Osteoblast (primary cell): ENCODE measurements around the gene CLN5. TPM values are rescaled to one million over a fixed set of nuclear protein-coding genes. Genes with fewer than 3 reads are reported as not detected.

ENCODE experiments used
- DNase-seq: peaks from one replicate; pipeline ENCODE4 v3.0.0; 2011; ENCODE audit warnings: low spot score, mixed read lengths; ENCODE audit not compliant: insufficient read length; ENCODE audit errors: missing footprints
- H2AFZ ChIP-seq: 2 replicates; pipeline ENCODE4 v1.6.0; 2011; ENCODE audit warnings: mild to moderate bottlenecking, low read length
- H3K27ac ChIP-seq: 2 replicates; pipeline ENCODE4 v1.5.1; 2011; ENCODE audit warnings: mild to moderate bottlenecking, low read depth, low read length, moderate library complexity
- H3K27me3 ChIP-seq: 2 replicates; pipeline ENCODE4 v1.6.0; 2012; ENCODE audit warnings: mild to moderate bottlenecking, control low read depth, inconsistent platforms, low read length, moderate library complexity; ENCODE audit not compliant: insufficient read depth
- H3K36me3 ChIP-seq: 2 replicates; pipeline ENCODE4 v1.5.1; 2011; ENCODE audit warnings: mild to moderate bottlenecking, low read length, control low read depth, moderate library complexity; ENCODE audit not compliant: insufficient read depth
- H3K4me1 ChIP-seq: 2 replicates; pipeline ENCODE4 v1.5.1; 2011; ENCODE audit warnings: mild to moderate bottlenecking, low read length, control low read depth, moderate library complexity; ENCODE audit not compliant: insufficient read depth
- H3K4me2 ChIP-seq: 2 replicates; pipeline ENCODE4 v1.6.0; 2011; ENCODE audit warnings: mild to moderate bottlenecking, low read length; ENCODE audit not compliant: insufficient read depth
- H3K4me3 ChIP-seq: fragments of 200-600 bp; sonication (generic); 3 replicates; pipeline ENCODE4 v1.5.1; 2012; ENCODE audit warnings: mild to moderate bottlenecking, low read length, inconsistent platforms; ENCODE audit not compliant: insufficient read depth
- H3K79me2 ChIP-seq: 2 replicates; pipeline ENCODE4 v1.6.0; 2012; ENCODE audit warnings: mild to moderate bottlenecking, low read length, control low read depth, inconsistent platforms; ENCODE audit not compliant: insufficient read depth
- H3K9me3 ChIP-seq: 2 replicates; pipeline ENCODE4 v1.5.1; 2011; ENCODE audit warnings: low read depth, low read length, control low read depth
- H4K20me1 ChIP-seq: 2 replicates; pipeline ENCODE4 v1.6.0; 2012; ENCODE audit warnings: mild to moderate bottlenecking, low read length, control low read depth; ENCODE audit not compliant: insufficient read depth
- CTCF ChIP-seq: IDR thresholded peaks from 2 replicates; pipeline ENCODE4 v1.5.1; 2011; ENCODE audit warnings: mild to moderate bottlenecking, low read depth, low read length, moderate library complexity; ENCODE audit errors: extremely low read depth
- total RNA-seq: library from RNA; depleted of rRNA; stranded (reverse); fragments of >200 nt; gene quantifications from 2 replicates; pipeline ENCODE4 v1.2.3, GENCODE V29; 2012

CLN5 gene
- total RNA-seq, 1 donor, result 42.0 TPM

GRCh38 chr13:76965759-76966421, 26.0 kb upstream of the CLN5 start:
- Histone ChIP-seq H3K36me3 (no peaks in the 10 kb centered on the region), H2AFZ (no peak overlapping the region), H3K27ac (no peak overlapping the region), H3K4me3 (no peak overlapping the region), H3K4me2 (no peak overlapping the region), H3K9me3 (no peaks in the 10 kb centered on the region), H4K20me1 (no peaks in the 10 kb centered on the region), H3K4me1 (peaks cover 11% of the 10 kb centered on the region), H3K27me3 (peaks cover 4% of the 10 kb centered on the region), H3K79me2 (no peaks in the 10 kb centered on the region)
- peak; percentile 63 for DNase-seq
- no peak for TF ChIP-seq CTCF

GRCh38 chr13:76967031-76967430, 24.9 kb upstream of the CLN5 start:
- Histone ChIP-seq H3K36me3 (no peaks in the 10 kb centered on the region), H3K4me2 (no peak overlapping the region), H2AFZ (no peak overlapping the region), H4K20me1 (no peaks in the 10 kb centered on the region), H3K9me3 (no peaks in the 10 kb centered on the region), H3K4me3 (no peak overlapping the region), H3K79me2 (no peaks in the 10 kb centered on the region), H3K4me1 (peaks cover 11% of the 10 kb centered on the region), H3K27ac (no peak overlapping the region), H3K27me3 (peaks cover 4% of the 10 kb centered on the region)
- DNase-seq, result no peak
- no peak for TF ChIP-seq CTCF

- Histone ChIP-seq H3K79me2 (no peaks in the 10 kb centered on the region), H3K27me3 (peaks cover 4% of the 10 kb centered on the region), H3K27ac (no peak overlapping the region), H2AFZ (no peak overlapping the region), H3K4me1 (peaks cover 11% of the 10 kb centered on the region), H3K36me3 (no peaks in the 10 kb centered on the region), H3K9me3 (no peaks in the 10 kb centered on the region), H3K4me3 (no peak overlapping the region), H4K20me1 (no peaks in the 10 kb centered on the region), H3K4me2 (no peak overlapping the region)
- DNase-seq, result no peak
- no peak for TF ChIP-seq CTCF
Measured at GRCh38 chr13:76968041-76968440, 23.8 kb upstream of the CLN5 start.

- Histone ChIP-seq H2AFZ (no peak overlapping the region), H3K36me3 (no peaks in the 10 kb centered on the region), H4K20me1 (no peaks in the 10 kb centered on the region), H3K27ac (no peak overlapping the region), H3K4me2 (no peak overlapping the region), H3K79me2 (no peaks in the 10 kb centered on the region), H3K4me3 (no peak overlapping the region), H3K9me3 (no peaks in the 10 kb centered on the region), H3K27me3 (peaks cover 9% of the 10 kb centered on the region), H3K4me1 (peaks cover 11% of the 10 kb centered on the region)
- DNase-seq, result no peak
- no peak for TF ChIP-seq CTCF
Measured at GRCh38 chr13:76969488-76970365, 22.2 kb upstream of the CLN5 start.
